Endothelial cell of umbilical vein (primary cell): ENCODE results near the gene PDLIM1. TPM values are rescaled to one million over a fixed set of nuclear protein-coding genes. Genes with fewer than 3 reads are reported as not detected.

Source experiments
- BruUV-seq: library from RNA; stranded (reverse); fragments of 400-500 nt; replicated peaks from 2 replicates; lab custom pipeline; 2021; lab: Mats Ljungman, UMichigan
- CTCF ChIA-PET: fragments of 300-600, 350-600 bp; sonication (Branson Sonifier 250); formaldehyde crosslinking; loops from one replicate; lab custom pipeline; 2021; ENCODE audit warnings: antibody characterized with exemption, inconsistent platforms; lab: Charles Lee
- POLR2A ChIA-PET: fragments of 300-600, 350-600 bp; sonication (Branson Sonifier 250); formaldehyde crosslinking; loops from one replicate; lab custom pipeline; 2021; ENCODE audit warnings: antibody characterized with exemption, inconsistent platforms; lab: Charles Lee
- DNase-seq: peaks from one replicate; pipeline ENCODE4 v3.0.0-alpha.2; 2011; ENCODE audit warnings: low read depth, low spot score
- FAIRE-seq: peaks from 2 replicates; lab custom pipeline; 2011; peaks lifted over from hg19 to GRCh38; lab: Jason Lieb, UNC
- H2AFZ ChIP-seq: 2 replicates; pipeline ENCODE4 v1.6.0; 2012; ENCODE audit warnings: low read depth, low read length, control low read depth, inconsistent platforms
- H3K27ac ChIP-seq: 2 replicates; pipeline ENCODE4 v1.5.1; 2011; ENCODE audit warnings: low read depth, mild to moderate bottlenecking, control low read depth, low read length, moderate library complexity; ENCODE audit not compliant: insufficient read depth
- H3K27me3 ChIP-seq, 2 experiments: 2 replicates each; pipeline versions ENCODE4 v1.6.0 to v1.6.1; 2011; ENCODE audit warnings: low read length in 2 of 2, mixed read lengths in 1 of 2; ENCODE audit not compliant: control insufficient read depth in 2 of 2, insufficient read depth in 2 of 2
- H3K36me3 ChIP-seq, 2 experiments: 2 replicates in 1 of 2; 3 replicates in 1 of 2; pipeline ENCODE4 v1.5.1; 2011; ENCODE audit warnings: low read length in 2 of 2, mild to moderate bottlenecking in 1 of 2, moderate library complexity in 1 of 2; ENCODE audit not compliant: control insufficient read depth in 2 of 2, insufficient read depth in 2 of 2; ENCODE audit errors: extremely low read depth in 1 of 2
- H3K4me1 ChIP-seq: 3 replicates; pipeline ENCODE4 v1.5.1; 2011; ENCODE audit warnings: mild to moderate bottlenecking, low read length; ENCODE audit not compliant: control insufficient read depth, insufficient read depth; ENCODE audit errors: extremely low read depth
- H3K4me2 ChIP-seq: 2 replicates; pipeline ENCODE4 v1.6.1; 2011; ENCODE audit warnings: low read length, control low read depth, mixed read lengths; ENCODE audit not compliant: insufficient read depth
- H3K4me3 ChIP-seq, 3 experiments: fragments of 200-600 bp in 1 of 3; sonication (generic), shearing (Covaris generic) in 1 of 3; replicated peaks in 1 of 3; 2 replicates each; pipeline ENCODE4 v1.5.1; 2011 to 2016; ENCODE audit warnings: control low read depth in 3 of 3, low read length in 3 of 3, mild to moderate bottlenecking in 2 of 3, inconsistent platforms in 1 of 3, low read depth in 1 of 3, moderate library complexity in 1 of 3; ENCODE audit not compliant: insufficient read depth in 1 of 3
- H3K79me2 ChIP-seq: 2 replicates; pipeline ENCODE4 v1.6.0; 2012; ENCODE audit warnings: low read length, inconsistent platforms; ENCODE audit not compliant: control insufficient read depth, insufficient read depth
- H3K9ac ChIP-seq: replicated peaks from 2 replicates; pipeline ENCODE3; 2011; ENCODE audit warnings: low read length, control low read depth; ENCODE audit not compliant: insufficient read depth; ENCODE audit errors: extremely low read depth
- H3K9me1 ChIP-seq: replicated peaks from 3 replicates; pipeline ENCODE4 v1.6.0; 2011; ENCODE audit warnings: mild to moderate bottlenecking, low read length; ENCODE audit not compliant: control insufficient read depth, insufficient read depth; ENCODE audit errors: extremely low read depth
- H3K9me3 ChIP-seq: replicated peaks from 2 replicates; pipeline ENCODE4 v1.5.1; 2012; ENCODE audit warnings: low read length, inconsistent platforms; ENCODE audit not compliant: control insufficient read depth, insufficient read depth
- H4K20me1 ChIP-seq: replicated peaks from 2 replicates; pipeline ENCODE3; 2011; ENCODE audit warnings: mild to moderate bottlenecking, low read length; ENCODE audit not compliant: control insufficient read depth, insufficient read depth; ENCODE audit errors: extremely low read depth
- EZH2 ChIP-seq: IDR thresholded peaks from 2 replicates; pipeline ENCODE4 v1.6.1; 2012; ENCODE audit warnings: borderline replicate concordance, low read depth, mild to moderate bottlenecking, moderate library complexity, low read length, inconsistent platforms; ENCODE audit not compliant: severe bottlenecking
- FOS ChIP-seq: IDR thresholded peaks from 2 replicates; pipeline ENCODE4 v1.6.1; 2011; ENCODE audit warnings: mild to moderate bottlenecking, low read length, moderate library complexity, borderline replicate concordance; ENCODE audit not compliant: insufficient read depth
- GATA2 ChIP-seq: IDR thresholded peaks from 2 replicates; pipeline ENCODE4 v1.7.0; 2011; ENCODE audit warnings: low read depth, mild to moderate bottlenecking, moderate library complexity, mixed read lengths, low read length; ENCODE audit not compliant: insufficient read length, insufficient read depth
- JUN ChIP-seq: IDR thresholded peaks from 2 replicates; pipeline ENCODE4 v1.6.1; 2011; ENCODE audit warnings: borderline replicate concordance, low read depth; ENCODE audit not compliant: insufficient read length, insufficient read depth
- MYC ChIP-seq: IDR thresholded peaks from one replicate; pipeline ENCODE4 v1.6.1; 2011; ENCODE audit warnings: mild to moderate bottlenecking, low read depth, low read length
- POLR2A ChIP-seq: IDR thresholded peaks from 2 replicates; pipeline ENCODE4 v1.6.1; 2012; ENCODE audit warnings: low read depth, mild to moderate bottlenecking, control low read depth, low read length
- POLR2AphosphoS5 ChIP-seq: IDR thresholded peaks from 2 replicates; pipeline ENCODE4 v1.6.1; 2012; ENCODE audit warnings: low read depth, mild to moderate bottlenecking, control low read depth, low read length, moderate library complexity; ENCODE audit not compliant: insufficient read depth
- dilution Hi-C: fragments of 300-500 bp; cut with MboI; formaldehyde crosslinking; loops from one replicate; pipeline ENCODE4 v1.15.0; 2019; ENCODE audit warnings: low sequenced_read_pairs; ENCODE audit not compliant: extremely low pct_ligation_motif_present
- intact Hi-C: fragments of 100-400 bp; cut with micrococcal nuclease; formaldehyde crosslinking; loops from one replicate; pipeline ENCODE4 v1.10.0; 2022
- polyA plus RNA-seq, 4 experiments: library from polyadenylated mRNA; depleted of rRNA in 3 of 4; stranded (reverse) in 3 of 4; unstranded in 1 of 4; fragments of >200 nt; gene quantifications; 2 replicates each; pipeline versions ENCODE4 v1.2.1 to v1.2.3, GENCODE V29; 2011 to 2012; ENCODE audit warnings: missing spikeins in 1 of 4
- total RNA-seq: library from RNA; stranded (reverse); gene quantifications from 2 replicates; pipeline ENCODE4 v1.2.3, GENCODE V29; 2021
- TF ChIP-seq, protein P1 (sequence below): IDR thresholded peaks from 2 replicates; pipeline ENCODE4 v1.6.1; 2011; ENCODE audit not compliant: insufficient read depth, insufficient read length
- TF ChIP-seq, protein P2 (sequence below), 2 donors: IDR thresholded peaks; 1 replicate in 1 of 2; 2 replicates in 1 of 2; pipeline ENCODE4 v1.5.1; 2011; ENCODE audit warnings: low read length in 2 of 2, mild to moderate bottlenecking in 2 of 2, moderate library complexity in 2 of 2, control low read depth in 1 of 2, inconsistent platforms in 1 of 2, low read depth in 1 of 2; ENCODE audit not compliant: insufficient read depth in 1 of 2; ENCODE audit errors: extremely low read depth in 1 of 2

PDLIM1 gene
- total and polyA plus RNA-seq, 2 donors (not counting 3 experiments of a cell fraction or from before 2014, with no cell fraction given), result 91.1 to 122 TPM

DNA sequence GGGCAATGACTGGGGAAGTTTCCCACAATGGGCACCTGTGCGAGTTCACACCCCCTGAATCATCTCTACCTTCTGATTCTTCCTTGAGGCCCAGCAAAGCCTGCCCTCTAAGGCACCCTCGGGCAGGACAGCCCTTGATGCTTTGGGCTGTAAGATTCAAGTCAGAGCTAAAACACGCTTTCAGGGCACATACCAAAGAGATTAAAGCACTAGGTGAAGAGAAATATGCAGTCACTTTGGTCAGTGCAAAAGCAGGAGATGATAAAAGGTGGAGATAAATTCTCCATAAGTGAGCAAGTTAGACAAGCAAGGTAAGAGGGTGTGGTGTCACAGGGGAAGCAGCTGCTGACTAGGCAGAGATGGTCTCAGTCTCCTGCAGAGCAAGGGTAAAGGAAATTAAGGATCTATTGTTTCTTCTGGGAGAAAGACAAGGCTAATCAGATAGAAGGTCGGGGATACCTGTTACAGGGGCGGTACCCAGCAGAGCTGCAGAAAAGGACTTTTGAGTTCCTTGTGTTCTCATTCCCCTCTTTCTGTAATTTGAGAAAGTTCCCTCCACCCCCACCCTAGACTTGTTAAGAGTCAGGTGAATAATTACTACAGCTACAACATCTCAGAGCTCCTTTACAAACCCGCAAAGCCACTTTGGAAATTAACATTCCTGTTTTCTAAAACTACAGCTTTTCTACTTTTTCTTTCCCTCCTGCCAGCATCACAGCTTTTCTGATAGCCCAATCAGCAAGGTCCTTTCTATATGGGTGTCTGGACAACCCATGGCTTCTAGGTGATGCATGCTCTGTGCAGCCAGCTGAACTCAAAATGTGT, 26.4 kb downstream of the PDLIM1 start:
- Histone ChIP-seq H3K9me1 (no peaks in the 10 kb centered on the region), H3K9me3 (no peaks in the 10 kb centered on the region), H3K36me3 (peaks cover 0 to 10% of the 10 kb centered on the region in 2 experiments), H3K27ac (no peak overlapping the region), H3K27me3 (no peaks in the 10 kb centered on the region), H3K4me1 (peaks cover 38% of the 10 kb centered on the region), H3K79me2 (no peaks in the 10 kb centered on the region), H3K9ac (no peak overlapping the region), H4K20me1 (no peaks in the 10 kb centered on the region), H2AFZ (no peak overlapping the region), H3K4me2 (no peak overlapping the region), H3K4me3 (no peak overlapping the region)
- ChIA-PET POLR2A (no interaction called here), CTCF (interaction anchor here (1.2 kb wide), 2 partner anchors 17 to 25 kb away, joined by 3 read pairs; no protein-coding TSS in a partner anchor)
- dilution Hi-C loops (no loop called here), intact Hi-C loops (no loop called here)
- no TSS peak for BruUV-seq
- no peak for FAIRE-seq
- no peak for TF ChIP-seq EZH2
- TF ChIP-seq MYC, result no peak
- TF ChIP-seq, protein P1, sequence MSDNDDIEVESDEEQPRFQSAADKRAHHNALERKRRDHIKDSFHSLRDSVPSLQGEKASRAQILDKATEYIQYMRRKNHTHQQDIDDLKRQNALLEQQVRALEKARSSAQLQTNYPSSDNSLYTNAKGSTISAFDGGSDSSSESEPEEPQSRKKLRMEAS, result no peak
- TF ChIP-seq JUN, result no peak
- no peak for TF ChIP-seq GATA2
- TF ChIP-seq, protein P2, sequence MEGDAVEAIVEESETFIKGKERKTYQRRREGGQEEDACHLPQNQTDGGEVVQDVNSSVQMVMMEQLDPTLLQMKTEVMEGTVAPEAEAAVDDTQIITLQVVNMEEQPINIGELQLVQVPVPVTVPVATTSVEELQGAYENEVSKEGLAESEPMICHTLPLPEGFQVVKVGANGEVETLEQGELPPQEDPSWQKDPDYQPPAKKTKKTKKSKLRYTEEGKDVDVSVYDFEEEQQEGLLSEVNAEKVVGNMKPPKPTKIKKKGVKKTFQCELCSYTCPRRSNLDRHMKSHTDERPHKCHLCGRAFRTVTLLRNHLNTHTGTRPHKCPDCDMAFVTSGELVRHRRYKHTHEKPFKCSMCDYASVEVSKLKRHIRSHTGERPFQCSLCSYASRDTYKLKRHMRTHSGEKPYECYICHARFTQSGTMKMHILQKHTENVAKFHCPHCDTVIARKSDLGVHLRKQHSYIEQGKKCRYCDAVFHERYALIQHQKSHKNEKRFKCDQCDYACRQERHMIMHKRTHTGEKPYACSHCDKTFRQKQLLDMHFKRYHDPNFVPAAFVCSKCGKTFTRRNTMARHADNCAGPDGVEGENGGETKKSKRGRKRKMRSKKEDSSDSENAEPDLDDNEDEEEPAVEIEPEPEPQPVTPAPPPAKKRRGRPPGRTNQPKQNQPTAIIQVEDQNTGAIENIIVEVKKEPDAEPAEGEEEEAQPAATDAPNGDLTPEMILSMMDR (IDR thresholded peaks at IDR 0.05; ENCODE audit: extremely low read depth in 1 of 2, insufficient read depth in 1 of 2, low read depth in 1 of 2, low read length in 2 of 2), result no peak
- TF ChIP-seq POLR2AphosphoS5, result no peak
- TF ChIP-seq POLR2A, result no peak
- no peak for TF ChIP-seq FOS
- no peak for DNase-seq
